Spleen (tissue), 11 donors: ENCODE data around the gene ITIH6. TPM values are rescaled to one million over a fixed set of nuclear protein-coding genes. Genes with fewer than 3 reads are reported as not detected.

Source experiments
- DNase-seq: peaks from one replicate; pipeline ENCODE4 v3.0.0-alpha.2; 2020
- H3K27ac ChIP-seq, 8 donors: fragments of 200-600 bp; sonication (generic) in 7 of 8; 1 replicate in 4 of 8; 2 replicates in 4 of 8; pipeline versions ENCODE4 v1.5.0 to v1.8.0; 2016 to 2021; ENCODE audit warnings: inconsistent platforms in 4 of 8, mild to moderate bottlenecking in 4 of 8, moderate library complexity in 1 of 8
- H3K27me3 ChIP-seq, 7 donors: fragments of 200-600 bp; sonication (generic) in 6 of 7; replicated peaks in 1 of 7; 1 replicate in 4 of 7; 2 replicates in 3 of 7; pipeline versions ENCODE4 v1.5.0 to v1.8.0; 2016 to 2021; ENCODE audit warnings: inconsistent platforms in 3 of 7, mild to moderate bottlenecking in 1 of 7
- H3K36me3 ChIP-seq, 6 donors: fragments of 200-600 bp; sonication (generic) in 5 of 6; 1 replicate in 4 of 6; 2 replicates in 2 of 6; pipeline versions ENCODE4 v1.5.0 to v1.8.0; 2016 to 2021; ENCODE audit warnings: inconsistent platforms in 2 of 6
- H3K4me1 ChIP-seq, 6 donors: fragments of 200-600 bp; sonication (generic) in 5 of 6; 1 replicate in 3 of 6; 2 replicates in 3 of 6; pipeline versions ENCODE4 v1.5.0 to v1.8.0; 2016 to 2021; ENCODE audit warnings: inconsistent platforms in 3 of 6
- H3K4me3 ChIP-seq, 8 donors: fragments of 200-600 bp; sonication (generic) in 7 of 8; 1 replicate in 4 of 8; 2 replicates in 4 of 8; pipeline versions ENCODE4 v1.5.0 to v1.8.0; 2016 to 2021; ENCODE audit warnings: inconsistent platforms in 4 of 8, mild to moderate bottlenecking in 4 of 8, moderate library complexity in 2 of 8
- H3K9me3 ChIP-seq, 8 donors: fragments of 200-600 bp; sonication (generic) in 7 of 8; 1 replicate in 4 of 8; 2 replicates in 4 of 8; pipeline versions ENCODE4 v1.5.0 to v1.8.0; 2016 to 2021; ENCODE audit warnings: inconsistent platforms in 4 of 8
- POLR2A ChIP-seq, 3 donors: fragments of 450-650 bp; IDR thresholded peaks; one replicate each; pipeline ENCODE4 v1.5.1; 2017; ENCODE audit warnings: antibody characterized with exemption in 3 of 3, mild to moderate bottlenecking in 1 of 3
- POLR2AphosphoS5 ChIP-seq, 3 donors: sonication (generic); formaldehyde crosslinking; IDR thresholded peaks; one replicate each; pipeline ENCODE4 v1.5.1; 2017; ENCODE audit warnings: antibody characterized with exemption in 3 of 3
- WGBS, 5 donors: extraction: QIAGEN DNeasy Blood & Tissue Kit in 3 of 5; methylation state at CpG; one replicate each; pipeline versions ENCODE4 v1.1.5 to v1.1.7; 2013 to 2018; 5-methylcytosine and 5-hydroxymethylcytosine counted together
- intact Hi-C: fragments of 100-400 bp; cut with DNase I; formaldehyde crosslinking; loops from one replicate; pipeline ENCODE4 v1.15.0; 2023; ENCODE audit warnings: low total_unique reads
- polyA plus RNA-seq, 3 donors: library from polyadenylated mRNA; stranded (reverse); fragments of 200-250 nt; gene quantifications; one replicate each; pipeline ENCODE4 v1.2.1, GENCODE V29; 2013
- total RNA-seq, 7 donors: library from RNA; depleted of rRNA in 3 of 7; stranded (reverse); fragments of >200 nt in 3 of 7; fragmentation: NEBNext Ultra II Directional in 4 of 7; extraction: Animal tissue kit (Norgen Biotek cat#: 25700) in 4 of 7; gene quantifications; one replicate each; pipeline versions ENCODE4 v1.1.0 to v1.2.1, GENCODE V29; 2016 to 2021
- TF ChIP-seq, protein P1 (sequence below), 11 experiments: fragments of 200-600 bp in 7 of 11; fragments of 450-650 bp in 4 of 11; sonication (generic) in 4 of 11; IDR thresholded peaks in 8 of 11; conservative IDR thresholded peaks in 3 of 11; 1 replicate in 7 of 11; 2 replicates in 4 of 11; pipeline versions ENCODE4 v1.4.0 to v1.8.0; 2016 to 2021; ENCODE audit warnings: antibody characterized with exemption in 11 of 11, inconsistent platforms in 4 of 11, mild to moderate bottlenecking in 1 of 11
- donor health status: healthy with polysubstance abuse.
- donor health status: DM: no; HTN: no; CAD: no; lungs with moderate emphysema.
- donor health status: DM: no; HTN: no; CAD: no.
- donor health status: Bipolar disorder and iron deficiency.
- donor health status: healthy.
- donor health status: DM: no; HTN: no; CAD: no.
- donor health status: DM: yes; HTN: yes; CAD: no.

The ITIH6 gene
- total and polyA plus RNA-seq, 10 donors = not detected

DNA sequence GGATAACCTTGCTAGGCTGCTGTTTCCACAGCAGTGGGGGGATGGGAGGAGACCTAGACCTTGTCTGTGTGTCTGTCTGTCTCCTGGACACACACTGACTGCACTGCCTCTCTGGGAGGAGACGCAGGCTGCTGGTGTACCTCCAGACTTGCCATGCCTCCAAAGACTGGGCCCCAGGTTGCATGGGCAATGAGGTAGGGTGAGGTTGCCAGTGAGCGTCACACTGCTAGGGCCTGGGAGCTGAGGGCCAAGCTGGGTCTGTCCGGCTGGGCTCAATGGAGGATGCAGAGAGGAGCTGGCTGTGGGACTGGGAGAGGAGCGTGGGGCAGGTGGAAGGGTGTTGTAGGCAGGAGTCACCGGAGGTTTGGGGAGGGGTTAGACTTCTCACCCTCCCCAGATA lies 26.1 kb upstream of the ITIH6 start:
- DNase-seq = no peak
- TF ChIP-seq, protein P1, sequence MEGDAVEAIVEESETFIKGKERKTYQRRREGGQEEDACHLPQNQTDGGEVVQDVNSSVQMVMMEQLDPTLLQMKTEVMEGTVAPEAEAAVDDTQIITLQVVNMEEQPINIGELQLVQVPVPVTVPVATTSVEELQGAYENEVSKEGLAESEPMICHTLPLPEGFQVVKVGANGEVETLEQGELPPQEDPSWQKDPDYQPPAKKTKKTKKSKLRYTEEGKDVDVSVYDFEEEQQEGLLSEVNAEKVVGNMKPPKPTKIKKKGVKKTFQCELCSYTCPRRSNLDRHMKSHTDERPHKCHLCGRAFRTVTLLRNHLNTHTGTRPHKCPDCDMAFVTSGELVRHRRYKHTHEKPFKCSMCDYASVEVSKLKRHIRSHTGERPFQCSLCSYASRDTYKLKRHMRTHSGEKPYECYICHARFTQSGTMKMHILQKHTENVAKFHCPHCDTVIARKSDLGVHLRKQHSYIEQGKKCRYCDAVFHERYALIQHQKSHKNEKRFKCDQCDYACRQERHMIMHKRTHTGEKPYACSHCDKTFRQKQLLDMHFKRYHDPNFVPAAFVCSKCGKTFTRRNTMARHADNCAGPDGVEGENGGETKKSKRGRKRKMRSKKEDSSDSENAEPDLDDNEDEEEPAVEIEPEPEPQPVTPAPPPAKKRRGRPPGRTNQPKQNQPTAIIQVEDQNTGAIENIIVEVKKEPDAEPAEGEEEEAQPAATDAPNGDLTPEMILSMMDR (IDR thresholded peaks at IDR 0.05 in 8 of 11, conservative IDR thresholded peaks at IDR 0.05 in 3 of 11) = no peak
- no peak for TF ChIP-seq POLR2A (IDR thresholded peaks at IDR 0.05)
- TF ChIP-seq POLR2AphosphoS5 (IDR thresholded peaks at IDR 0.05) = no peak
- intact Hi-C loops = no loop called here
- no peaks in the 10 kb centered on the region for H3K9me3 ChIP-seq
- no peaks in the 10 kb centered on the region for H3K4me1 ChIP-seq
- no peaks in the 10 kb centered on the region for H3K36me3 ChIP-seq
- H3K27ac ChIP-seq = no peak overlapping the region
- no peak overlapping the region for H3K4me3 ChIP-seq
- 78 to 96% (median 89%) methylated on average over 4 to 5 of the region's 5 CpGs; no CpG with 5 or more reads in 1 of the 5 donors for WGBS, 5 donors
- no peaks in the 10 kb centered on the region for H3K27me3 ChIP-seq

DNA sequence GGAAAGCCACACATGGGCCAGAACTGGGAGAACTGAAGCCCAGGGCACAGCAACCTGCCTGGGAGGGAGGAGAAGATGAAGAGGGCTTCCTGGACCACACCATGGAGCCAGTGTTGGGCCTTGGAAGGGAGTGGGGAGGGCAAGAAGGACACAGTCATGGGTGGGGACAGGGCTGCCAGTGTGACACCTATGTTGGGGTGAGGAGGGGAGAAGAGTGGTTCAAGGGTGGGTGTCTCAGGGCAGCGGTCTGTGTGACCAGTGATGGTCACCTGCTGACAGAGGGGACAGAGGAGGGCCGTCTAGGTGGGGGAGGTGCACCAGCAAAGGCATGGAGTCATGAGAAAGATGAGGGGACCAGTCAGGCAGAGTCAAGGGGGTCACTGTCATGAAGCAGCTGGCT lies 23.3 kb upstream of the ITIH6 start:
- Histone ChIP-seq H3K27me3 (no peaks in the 10 kb centered on the region), H3K4me1 (no peaks in the 10 kb centered on the region), H3K36me3 (peaks cover 0 to 3% (median under 1%) of the 10 kb centered on the region in 6 donors), H3K27ac (no peak overlapping the region), H3K4me3 (no peak overlapping the region), H3K9me3 (no peaks in the 10 kb centered on the region)
- no peak for DNase-seq
- intact Hi-C loops = no loop called here
- WGBS, 5 donors = 62 to 100% (median 78%) methylated on average over 2 of the region's 2 CpGs
- TF ChIP-seq POLR2AphosphoS5 (IDR thresholded peaks at IDR 0.05) (no peak), POLR2A (IDR thresholded peaks at IDR 0.05) (no peak)
- TF ChIP-seq, protein P1 (IDR thresholded peaks at IDR 0.05 in 8 of 11, conservative IDR thresholded peaks at IDR 0.05 in 3 of 11) = no peak

DNA sequence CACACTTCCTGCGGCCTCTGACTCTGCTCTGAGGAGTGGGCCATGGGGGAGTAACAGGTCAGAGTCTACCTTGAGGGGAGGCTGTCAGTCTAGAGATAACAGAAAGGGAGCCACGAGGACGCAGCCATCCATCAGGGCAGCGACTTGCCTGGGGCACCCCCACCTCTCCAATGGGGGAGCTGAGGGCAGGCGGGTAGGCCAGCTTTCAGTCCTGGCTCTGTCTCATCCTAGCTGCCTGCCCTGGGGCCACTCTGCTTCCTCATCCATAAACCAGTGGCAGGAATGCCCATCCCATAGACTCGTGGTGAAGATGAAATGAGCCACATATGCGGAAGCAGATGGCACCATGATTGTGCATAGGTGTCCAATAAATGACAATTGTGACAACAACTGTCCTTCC lies 22.7 kb upstream of the ITIH6 start:
- H3K36me3 ChIP-seq = peaks cover 0 to 8% (median 4%) of the 10 kb centered on the region in 6 donors
- H3K27me3 ChIP-seq = no peaks in the 10 kb centered on the region
- no peaks in the 10 kb centered on the region for H3K9me3 ChIP-seq
- no peak for DNase-seq
- 76 to 96% (median 85%) methylated on average over 6 to 7 of the region's 7 CpGs; no CpG with 5 or more reads in 1 of the 5 donors for WGBS, 5 donors
- TF ChIP-seq, protein P1 (IDR thresholded peaks at IDR 0.05 in 8 of 11, conservative IDR thresholded peaks at IDR 0.05 in 3 of 11) = no peak
- no peak overlapping the region for H3K27ac ChIP-seq
- H3K4me3 ChIP-seq = no peak overlapping the region
- H3K4me1 ChIP-seq = no peaks in the 10 kb centered on the region
- intact Hi-C loops = no loop called here

DNA sequence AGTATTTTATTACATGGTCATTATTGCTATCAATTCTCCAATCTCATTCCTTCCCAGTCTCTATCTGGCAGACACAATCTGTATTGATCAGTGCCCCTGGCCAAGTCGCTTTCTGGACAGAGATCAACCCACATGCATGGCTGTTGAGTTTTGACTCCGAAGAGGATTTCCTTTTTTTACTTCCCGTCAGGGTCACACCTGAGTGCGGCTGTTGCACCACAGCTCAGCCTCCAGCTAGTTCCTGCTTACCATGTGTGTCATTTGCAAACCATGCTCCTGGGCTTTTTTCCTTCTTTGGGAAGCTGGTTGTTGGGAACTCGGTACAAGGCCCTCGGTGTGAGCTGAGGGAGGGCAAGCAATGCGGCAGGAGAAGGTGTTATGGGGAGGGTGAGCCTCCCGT lies 21.1 kb upstream of the ITIH6 start:
- peak; percentile 66 for DNase-seq
- intact Hi-C loops = no loop called here
- no peaks in the 10 kb centered on the region for H3K27me3 ChIP-seq
- 8 to 49% (median 42%) methylated on average over 4 to 8 of the region's 8 CpGs for WGBS, 5 donors
- TF ChIP-seq POLR2A (IDR thresholded peaks at IDR 0.05) (no peak), POLR2AphosphoS5 (IDR thresholded peaks at IDR 0.05) (no peak)
- TF ChIP-seq, protein P1 (IDR thresholded peaks at IDR 0.05 in 8 of 11, conservative IDR thresholded peaks at IDR 0.05 in 3 of 11) = no peak
- no peak overlapping the region for H3K27ac ChIP-seq
- H3K4me3 ChIP-seq = no peak overlapping the region
- peaks cover 0 to 24% (median 18%) of the 10 kb centered on the region in 6 donors for H3K36me3 ChIP-seq
- no peaks in the 10 kb centered on the region for H3K9me3 ChIP-seq
- no peaks in the 10 kb centered on the region for H3K4me1 ChIP-seq
